ENCODE data around the gene BBOF1.

BBOF1 gene

DNA sequence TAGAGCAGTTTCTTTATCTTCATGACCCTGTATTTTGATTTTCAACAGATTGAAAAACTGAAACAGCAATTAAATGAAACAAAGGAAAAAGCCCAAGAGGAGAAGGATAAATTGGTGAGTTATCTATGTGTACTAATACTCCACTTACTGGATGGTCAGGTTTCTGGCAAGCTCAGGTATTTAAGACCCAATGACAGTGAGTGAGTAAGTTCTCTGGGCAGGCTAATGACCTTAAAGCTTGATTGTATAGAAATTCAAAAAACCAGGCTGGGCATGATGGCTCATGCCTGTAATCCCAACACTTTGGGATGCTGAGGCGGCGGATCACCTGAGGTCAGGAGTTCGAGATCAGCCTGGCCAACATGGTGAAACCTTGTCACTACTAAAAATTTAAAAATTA, 10.0 kb downstream of the BBOF1 start:
- TF ChIP-seq, protein P1, sequence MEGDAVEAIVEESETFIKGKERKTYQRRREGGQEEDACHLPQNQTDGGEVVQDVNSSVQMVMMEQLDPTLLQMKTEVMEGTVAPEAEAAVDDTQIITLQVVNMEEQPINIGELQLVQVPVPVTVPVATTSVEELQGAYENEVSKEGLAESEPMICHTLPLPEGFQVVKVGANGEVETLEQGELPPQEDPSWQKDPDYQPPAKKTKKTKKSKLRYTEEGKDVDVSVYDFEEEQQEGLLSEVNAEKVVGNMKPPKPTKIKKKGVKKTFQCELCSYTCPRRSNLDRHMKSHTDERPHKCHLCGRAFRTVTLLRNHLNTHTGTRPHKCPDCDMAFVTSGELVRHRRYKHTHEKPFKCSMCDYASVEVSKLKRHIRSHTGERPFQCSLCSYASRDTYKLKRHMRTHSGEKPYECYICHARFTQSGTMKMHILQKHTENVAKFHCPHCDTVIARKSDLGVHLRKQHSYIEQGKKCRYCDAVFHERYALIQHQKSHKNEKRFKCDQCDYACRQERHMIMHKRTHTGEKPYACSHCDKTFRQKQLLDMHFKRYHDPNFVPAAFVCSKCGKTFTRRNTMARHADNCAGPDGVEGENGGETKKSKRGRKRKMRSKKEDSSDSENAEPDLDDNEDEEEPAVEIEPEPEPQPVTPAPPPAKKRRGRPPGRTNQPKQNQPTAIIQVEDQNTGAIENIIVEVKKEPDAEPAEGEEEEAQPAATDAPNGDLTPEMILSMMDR (conservative IDR thresholded peaks at IDR 0.05; ENCODE audit: low read depth): no peak
- ChIA-PET CTCF (interaction anchor here (0.6 kb wide), 1 partner anchor 357 kb away, joined by 3 read pairs; no protein-coding TSS in a partner anchor), POLR2A (ENCODE audit: low non-redundant PET) (no interaction called here)
- H3K27ac ChIP-seq: no peak overlapping the region
- DNase-seq (ENCODE audit: low spot score): no peak

DNA sequence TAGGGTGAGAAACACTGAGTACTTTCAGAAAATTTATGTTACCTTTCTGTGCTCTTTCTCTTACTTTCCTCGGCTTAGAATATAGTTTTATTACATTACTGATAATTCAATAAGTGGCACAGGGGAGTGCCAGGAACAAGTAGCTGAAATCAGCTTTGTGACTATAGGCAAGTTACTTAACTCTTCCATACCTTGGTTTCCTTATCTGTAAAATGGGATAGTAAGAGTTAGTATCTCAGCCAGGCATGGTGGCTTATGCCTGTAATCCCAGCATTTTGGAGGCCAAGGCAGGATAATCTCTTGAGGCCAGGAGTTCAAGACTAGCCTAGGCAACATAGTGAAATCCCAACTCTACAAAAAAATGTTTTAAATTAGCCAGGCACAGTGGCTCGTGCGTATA, 15.4 kb downstream of the BBOF1 start:
- ChIA-PET CTCF (no interaction called here), POLR2A (ENCODE audit: low non-redundant PET) (no interaction called here)
- H3K27ac ChIP-seq: no peak overlapping the region
- no peak for DNase-seq (ENCODE audit: low spot score)
- TF ChIP-seq, protein P1 (conservative IDR thresholded peaks at IDR 0.05; ENCODE audit: low read depth): no peak

DNA sequence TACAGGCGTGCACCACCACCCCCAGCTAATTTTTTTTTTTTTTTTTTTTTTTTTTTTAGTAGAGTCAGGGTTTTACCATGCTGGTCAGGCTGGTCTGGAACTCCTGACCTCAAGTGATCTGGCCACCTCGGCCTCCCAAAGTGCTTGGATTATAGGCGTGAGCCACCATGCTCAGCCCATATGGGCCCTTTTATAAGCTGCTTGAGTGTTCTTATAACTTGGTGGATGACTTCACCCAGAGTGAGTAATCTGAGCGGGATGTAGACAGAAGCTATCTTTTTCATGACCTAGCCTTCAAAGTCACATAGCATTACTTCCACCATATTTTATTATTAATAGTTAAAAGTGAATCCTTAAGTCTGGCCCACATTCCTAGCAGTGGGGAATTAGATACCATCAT, 16.4 kb downstream of the BBOF1 start:
- ChIA-PET POLR2A (ENCODE audit: low non-redundant PET) (interaction anchor here (0.6 kb wide), 1 partner anchor 29 kb away, joined by 9 read pairs; no protein-coding TSS in a partner anchor), CTCF (interaction anchor here (0.6 kb wide), 1 partner anchor 11 kb away, joined by 3 read pairs; no protein-coding TSS in a partner anchor)
- TF ChIP-seq, protein P1 (conservative IDR thresholded peaks at IDR 0.05; ENCODE audit: low read depth): no peak
- H3K27ac ChIP-seq: no peak overlapping the region
- no peak for DNase-seq (ENCODE audit: low spot score)

GRCh38 chr14:74038020-74038859, 19.1 kb downstream of the BBOF1 start:
- CTCF ChIA-PET: interaction anchor here (1.0 kb wide), 1 partner anchor 35 kb away, joined by 3 read pairs; no protein-coding TSS in a partner anchor
- H3K27ac ChIP-seq: no peak overlapping the region
- POLR2A ChIA-PET (ENCODE audit: low non-redundant PET): no interaction called here
- TF ChIP-seq, protein P1 (conservative IDR thresholded peaks at IDR 0.05; ENCODE audit: low read depth): peak; percentile 77
- DNase-seq (ENCODE audit: low spot score): peak; percentile 50

- TF ChIP-seq, protein P1 (conservative IDR thresholded peaks at IDR 0.05; ENCODE audit: low read depth): no peak
- ChIA-PET CTCF (no interaction called here), POLR2A (ENCODE audit: low non-redundant PET) (no interaction called here)
- no peak for DNase-seq (ENCODE audit: low spot score)
- H3K27ac ChIP-seq: no peak overlapping the region
Measured at GRCh38 chr14:74042296-74042695, 23.1 kb downstream of the BBOF1 start.

DNA sequence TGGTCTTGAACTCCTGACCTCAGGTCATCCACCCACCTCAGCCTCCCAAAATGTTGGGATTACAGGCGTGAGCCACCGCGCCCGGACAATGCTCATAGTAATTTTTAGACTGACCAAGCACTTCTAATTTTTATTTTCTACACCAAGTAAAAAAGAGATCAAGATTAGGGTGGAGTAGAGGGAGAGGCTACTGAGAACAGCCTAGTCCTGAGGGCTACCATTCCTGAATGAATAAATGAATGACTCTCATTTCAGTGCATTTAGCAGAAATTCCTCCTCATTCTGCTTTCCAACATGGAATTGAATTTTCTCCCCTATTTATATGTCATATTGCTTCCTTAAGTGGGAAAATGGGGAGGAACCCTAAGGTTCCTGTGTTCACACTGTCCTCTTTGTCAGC, 26.4 kb downstream of the BBOF1 start:
- ChIA-PET POLR2A (ENCODE audit: low non-redundant PET) (no interaction called here), CTCF (no interaction called here)
- DNase-seq (ENCODE audit: low spot score): no peak
- H3K27ac ChIP-seq: no peak overlapping the region
- TF ChIP-seq, protein P1 (conservative IDR thresholded peaks at IDR 0.05; ENCODE audit: low read depth): no peak
